A673 (cell line): ENCODE measurements around the gene SHC4.

Experiments
- EZH2 ChIP-seq: fragments of 200-600 bp; sonication (generic); IDR thresholded peaks from 2 replicates; pipeline ENCODE4 v1.6.1; 2017; ENCODE audit warnings: borderline replicate concordance, low read depth, mild to moderate bottlenecking, mixed read lengths, antibody characterized with exemption, low read length; ENCODE audit not compliant: poor library complexity, severe bottlenecking
- TF ChIP-seq, protein P1 (sequence below): fragments of 300-800, 200-600 bp; sonication (generic); conservative IDR thresholded peaks from 2 replicates; pipeline ENCODE4 v1.5.1; 2017; ENCODE audit warnings: low read depth, mild to moderate bottlenecking, antibody characterized with exemption, low read length, moderate library complexity, mixed read lengths

DNA sequence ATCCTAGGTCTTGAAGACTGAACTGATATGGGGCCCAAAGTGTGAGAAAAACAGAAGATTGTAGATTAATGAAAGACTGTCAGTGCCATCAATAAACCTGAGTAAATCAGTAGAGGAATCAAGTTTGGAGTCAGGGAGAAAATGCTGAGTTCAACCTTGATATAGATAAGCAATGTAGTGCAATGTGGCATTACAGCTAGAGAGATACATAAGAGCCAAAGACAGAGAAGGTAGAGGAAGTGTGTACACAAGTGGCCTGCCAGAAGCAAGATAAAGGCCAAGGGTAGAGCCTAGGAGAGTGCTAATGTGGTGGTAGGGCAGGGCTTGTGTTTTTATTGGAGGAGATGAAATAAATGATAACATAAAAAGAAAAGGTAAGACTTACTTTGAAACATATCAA lies 111.8 kb downstream of the SHC4 start:
- TF ChIP-seq, protein P1, sequence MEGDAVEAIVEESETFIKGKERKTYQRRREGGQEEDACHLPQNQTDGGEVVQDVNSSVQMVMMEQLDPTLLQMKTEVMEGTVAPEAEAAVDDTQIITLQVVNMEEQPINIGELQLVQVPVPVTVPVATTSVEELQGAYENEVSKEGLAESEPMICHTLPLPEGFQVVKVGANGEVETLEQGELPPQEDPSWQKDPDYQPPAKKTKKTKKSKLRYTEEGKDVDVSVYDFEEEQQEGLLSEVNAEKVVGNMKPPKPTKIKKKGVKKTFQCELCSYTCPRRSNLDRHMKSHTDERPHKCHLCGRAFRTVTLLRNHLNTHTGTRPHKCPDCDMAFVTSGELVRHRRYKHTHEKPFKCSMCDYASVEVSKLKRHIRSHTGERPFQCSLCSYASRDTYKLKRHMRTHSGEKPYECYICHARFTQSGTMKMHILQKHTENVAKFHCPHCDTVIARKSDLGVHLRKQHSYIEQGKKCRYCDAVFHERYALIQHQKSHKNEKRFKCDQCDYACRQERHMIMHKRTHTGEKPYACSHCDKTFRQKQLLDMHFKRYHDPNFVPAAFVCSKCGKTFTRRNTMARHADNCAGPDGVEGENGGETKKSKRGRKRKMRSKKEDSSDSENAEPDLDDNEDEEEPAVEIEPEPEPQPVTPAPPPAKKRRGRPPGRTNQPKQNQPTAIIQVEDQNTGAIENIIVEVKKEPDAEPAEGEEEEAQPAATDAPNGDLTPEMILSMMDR: no peak
- TF ChIP-seq EZH2: no peak
